Neural cell (in vitro differentiated cells): ENCODE results near the gene DENND11. TPM values are rescaled to one million over a fixed set of nuclear protein-coding genes. Genes with fewer than 3 reads are reported as not detected.

Experiments
- H2AFZ ChIP-seq: fragments of 200-600, 300-800 bp; sonication (generic), shearing (Covaris generic); 2 replicates; pipeline ENCODE4 v1.6.0; 2014; ENCODE audit warnings: low read depth, mild to moderate bottlenecking, antibody characterized with exemption, low read length, moderate library complexity
- H3F3A ChIP-seq: fragments of 200-600 bp; shearing (Covaris generic); 2 replicates; pipeline ENCODE4 v1.6.1; 2016; ENCODE audit warnings: mild to moderate bottlenecking, moderate library complexity, mixed read lengths, antibody characterized with exemption, low read length; ENCODE audit not compliant: insufficient read depth, poor library complexity, severe bottlenecking
- H3K27ac ChIP-seq: fragments of 200-600, 300-800 bp; sonication (generic), shearing (Covaris generic); 2 replicates; pipeline ENCODE4 v1.5.1; 2014; ENCODE audit warnings: mild to moderate bottlenecking, low read length, moderate library complexity
- H3K27me3 ChIP-seq: fragments of 300-800, 200-600 bp; sonication (generic), shearing (Covaris generic); 2 replicates; pipeline ENCODE4 v1.6.0; 2014; ENCODE audit warnings: mild to moderate bottlenecking, low read depth, low read length, moderate library complexity; ENCODE audit not compliant: insufficient read depth
- H3K36me3 ChIP-seq: fragments of 300-800, 200-600 bp; sonication (generic), shearing (Covaris generic); 2 replicates; pipeline ENCODE4 v1.5.1; 2014; ENCODE audit warnings: mild to moderate bottlenecking, antibody characterized with exemption, low read length, moderate library complexity; ENCODE audit not compliant: insufficient read depth
- H3K4me2 ChIP-seq: fragments of 300-800, 200-600 bp; sonication (generic), shearing (Covaris generic); 2 replicates; pipeline ENCODE4 v1.6.0; 2014; ENCODE audit warnings: mild to moderate bottlenecking, low read length
- H3K4me3 ChIP-seq: fragments of 300-800, 200-600 bp; sonication (generic), shearing (Covaris generic); 2 replicates; pipeline ENCODE4 v1.5.1; 2014; ENCODE audit warnings: mild to moderate bottlenecking, low read length, moderate library complexity
- H3K79me2 ChIP-seq: fragments of 200-600 bp; shearing (Covaris generic); replicated peaks from 2 replicates; pipeline ENCODE4 v1.6.0; 2014; ENCODE audit warnings: mild to moderate bottlenecking, low read length, moderate library complexity; ENCODE audit not compliant: insufficient read depth
- H3K9ac ChIP-seq: fragments of 300-800, 200-600 bp; sonication (generic), shearing (Covaris generic); 2 replicates; pipeline ENCODE4 v1.6.1; 2016; ENCODE audit warnings: mild to moderate bottlenecking, low read length, mixed read lengths
- H3K9me2 ChIP-seq: fragments of 200-600 bp; shearing (Covaris generic); 2 replicates; pipeline ENCODE4 v1.6.1; 2016; ENCODE audit warnings: mild to moderate bottlenecking, low read length, mixed read lengths; ENCODE audit not compliant: insufficient read depth
- H3K9me3 ChIP-seq: fragments of 200-600, 300-800 bp; sonication (generic), shearing (Covaris generic); 2 replicates; pipeline ENCODE4 v1.6.1; 2016; ENCODE audit warnings: mild to moderate bottlenecking, mixed run types, low read length, moderate library complexity, mixed read lengths
- H4K20me1 ChIP-seq: fragments of 200-600 bp; shearing (Covaris generic); 2 replicates; pipeline ENCODE4 v1.6.1; 2016; ENCODE audit warnings: mild to moderate bottlenecking, mixed run types; ENCODE audit not compliant: insufficient read depth
- CTCF ChIP-seq: fragments of 450-650 bp; IDR thresholded peaks from 2 replicates; pipeline ENCODE4 v1.5.1; 2014; ENCODE audit warnings: antibody characterized with exemption, mild to moderate bottlenecking, moderate library complexity; ENCODE audit not compliant: poor library complexity, severe bottlenecking
- EP300 ChIP-seq: fragments of 450-650 bp; conservative IDR thresholded peaks from 2 replicates; pipeline ENCODE4 v1.6.1; 2014; ENCODE audit warnings: antibody characterized with exemption, mild to moderate bottlenecking, moderate library complexity; ENCODE audit not compliant: poor library complexity, severe bottlenecking
- EZH2 ChIP-seq: fragments of 200-600, 300-800 bp; shearing (Covaris generic), sonication (generic); IDR thresholded peaks from 2 replicates; pipeline ENCODE4 v1.6.1; 2014; ENCODE audit warnings: antibody characterized with exemption, low read length, borderline replicate concordance, mild to moderate bottlenecking; ENCODE audit not compliant: insufficient read depth, poor library complexity, severe bottlenecking
- MXI1 ChIP-seq: fragments of 450-650 bp; conservative IDR thresholded peaks from 2 replicates; pipeline ENCODE4 v1.6.1; 2014; ENCODE audit warnings: antibody characterized with exemption, mild to moderate bottlenecking; ENCODE audit not compliant: poor library complexity, severe bottlenecking
- POLR2AphosphoS5 ChIP-seq: IDR thresholded peaks from 2 replicates; pipeline ENCODE4 v1.6.1; 2012
- RAD21 ChIP-seq: fragments of 450-650 bp; conservative IDR thresholded peaks from 2 replicates; pipeline ENCODE4 v1.6.1; 2014; ENCODE audit warnings: antibody characterized with exemption, mild to moderate bottlenecking, moderate library complexity
- REST ChIP-seq: IDR thresholded peaks from 2 replicates; pipeline ENCODE4 v1.6.1; 2012; ENCODE audit warnings: borderline replicate concordance
- SMC3 ChIP-seq: fragments of 450-650 bp; conservative IDR thresholded peaks from 2 replicates; pipeline ENCODE4 v1.6.1; 2014; ENCODE audit warnings: antibody characterized with exemption, mild to moderate bottlenecking, moderate library complexity; ENCODE audit not compliant: poor library complexity
- TAF1 ChIP-seq: IDR thresholded peaks from 2 replicates; pipeline ENCODE4 v1.6.1; 2012; ENCODE audit warnings: low read depth
- polyA plus RNA-seq: library from polyadenylated mRNA; depleted of rRNA; stranded (reverse); fragments of >200 nt; gene quantifications from 2 replicates; pipeline ENCODE4 v1.2.3, GENCODE V29; 2014

Gene DENND11
- polyA plus RNA-seq, 1 donor from 2014 or later, result 24.5 TPM

DNA sequence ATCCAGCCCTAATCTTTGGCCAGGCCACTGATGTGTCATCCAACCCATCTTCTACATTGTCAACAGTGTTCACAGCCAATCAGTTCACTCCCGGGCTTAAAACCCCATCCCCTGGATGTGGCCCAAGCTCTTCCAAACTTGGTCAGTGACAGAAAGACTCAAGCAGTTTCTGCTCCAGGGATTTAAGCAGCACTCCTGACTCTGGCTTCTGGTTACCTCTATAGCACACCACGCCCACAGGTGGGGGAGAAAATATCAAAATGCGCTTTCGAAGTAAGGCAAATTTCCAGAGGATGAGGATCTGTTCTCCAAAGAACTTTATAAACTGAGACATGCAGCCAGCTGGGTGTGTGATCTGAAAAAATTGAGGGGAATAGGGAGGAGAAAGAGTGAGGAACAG lies 35.9 kb downstream of the DENND11 start:
- TF ChIP-seq SMC3 (no peak), RAD21 (no peak), REST (no peak), TAF1 (no peak), MXI1 (no peak), CTCF (no peak), EP300 (no peak), EZH2 (no peak), POLR2AphosphoS5 (no peak)
- H3K9me3 ChIP-seq, result no peaks in the 10 kb centered on the region
- H3K36me3 ChIP-seq, result no peaks in the 10 kb centered on the region
- H2AFZ ChIP-seq, result no peak overlapping the region
- H3K9me2 ChIP-seq, result no peaks in the 10 kb centered on the region
- H3F3A ChIP-seq, result no peaks in the 10 kb centered on the region
- no peaks in the 10 kb centered on the region for H3K27me3 ChIP-seq
- no peaks in the 10 kb centered on the region for H4K20me1 ChIP-seq
- H3K9ac ChIP-seq, result no peak overlapping the region
- H3K4me2 ChIP-seq, result no peak overlapping the region
- no peak overlapping the region for H3K4me3 ChIP-seq
- H3K27ac ChIP-seq, result no peak overlapping the region
- no peaks in the 10 kb centered on the region for H3K79me2 ChIP-seq

- no peak overlapping the region for H3K9ac ChIP-seq
Measured at GRCh38 chr7:141665208-141666035, 36.5 kb downstream of the DENND11 start.

More at GRCh38 chr7:141665208-141666035, 36.5 kb downstream of the DENND11 start:
- Histone ChIP-seq H3K9me3 (no peaks in the 10 kb centered on the region), H3K36me3 (no peaks in the 10 kb centered on the region), H3K27ac (no peak overlapping the region), H3K9me2 (no peaks in the 10 kb centered on the region), H4K20me1 (no peaks in the 10 kb centered on the region), H3K4me2 (no peak overlapping the region), H3F3A (no peaks in the 10 kb centered on the region), H3K4me3 (no peak overlapping the region), H2AFZ (no peak overlapping the region), H3K79me2 (no peaks in the 10 kb centered on the region), H3K27me3 (no peaks in the 10 kb centered on the region)
- no peak for TF ChIP-seq CTCF
